Mucosa of descending colon (tissue), 3 donors: ENCODE results near the gene CHIT1. TPM values are rescaled to one million over a fixed set of nuclear protein-coding genes. Genes with fewer than 3 reads are reported as not detected.

Experiments
- ATAC-seq: fragments of 200-7000 bp; cut with Tn5 transposase; one replicate; pipeline ENCODE4 v1.9.1; 2020; ENCODE audit warnings: mild to moderate bottlenecking, moderate library complexity
- DNase-seq, 3 donors: peaks; one replicate each; pipeline ENCODE4 v3.0.0-alpha.2; 2020
- H3K36me3 ChIP-seq: fragments of 200-600 bp; one replicate; pipeline ENCODE4 v1.8.0; 2021; ENCODE audit warnings: low read depth, mild to moderate bottlenecking
- H3K4me1 ChIP-seq: fragments of 200-600 bp; one replicate; pipeline ENCODE4 v1.8.0; 2021; ENCODE audit warnings: low read depth, mild to moderate bottlenecking
- H3K4me3 ChIP-seq: fragments of 200-600 bp; one replicate; pipeline ENCODE4 v1.8.0; 2021; ENCODE audit warnings: mild to moderate bottlenecking
- H3K9me3 ChIP-seq: fragments of 200-600 bp; one replicate; pipeline ENCODE4 v1.8.0; 2021; ENCODE audit warnings: mild to moderate bottlenecking
- CTCF ChIP-seq: fragments of 200-600 bp; IDR thresholded peaks from one replicate; pipeline ENCODE4 v1.8.0; 2022; ENCODE audit warnings: antibody characterized with exemption, mild to moderate bottlenecking
- intact Hi-C, 2 donors: fragments of 100-400 bp; cut with DNase I in 1 of 2; cut with micrococcal nuclease in 1 of 2; formaldehyde crosslinking; loops; one replicate each; pipeline versions ENCODE4 v1.11.0 to v1.11.1; 2022; cut with DNase I, micrococcal nuclease
- total RNA-seq, 3 donors: library from RNA; stranded (reverse); fragmentation: NEBNext Ultra II Directional in 2 of 3; extraction: Animal tissue kit (Norgen Biotek cat#: 25700) in 2 of 3; gene quantifications; one replicate each; pipeline versions ENCODE4 v1.2.1 to v1.2.4, GENCODE V29; 2021 to 2023
- donor health status: DM: no; HTN: no; CAD: no; lungs with moderate emphysema.
- donor health status: DM: no; HTN: no; CAD: no.
- donor health status: DM: no; HTN: yes; CAD: no.

The CHIT1 gene
- total RNA-seq, 3 donors from 2014 or later: 0.13 to 0.96 TPM; not detected in 1

DNA sequence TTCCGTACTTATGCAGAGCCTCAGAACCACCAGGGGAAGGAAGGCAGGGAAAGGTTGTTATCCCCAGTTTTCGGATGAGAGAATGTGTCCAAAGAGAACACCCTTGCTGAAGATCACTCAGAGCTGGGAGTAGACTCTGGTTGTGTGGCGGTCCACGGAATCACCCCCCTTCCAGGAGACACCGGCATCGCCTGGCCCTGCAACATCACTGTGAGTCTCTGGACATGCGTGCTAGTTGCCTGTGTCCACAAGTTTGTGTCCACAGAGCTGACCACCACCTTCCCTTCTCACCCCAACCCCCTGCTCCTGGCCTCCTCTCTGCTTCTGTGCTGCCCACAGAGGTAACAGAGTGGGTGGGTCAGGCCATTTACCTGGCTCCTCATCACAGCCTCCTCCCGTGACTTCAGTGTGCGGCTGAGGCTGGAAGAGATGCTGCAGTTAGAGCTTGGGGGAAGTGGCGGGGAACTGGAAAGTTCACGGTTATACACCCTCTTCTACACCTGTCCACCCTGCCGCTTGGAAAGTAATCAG, 61.2 kb downstream of the CHIT1 start:
- H3K9me3 ChIP-seq: no peaks in the 10 kb centered on the region
- no peaks in the 10 kb centered on the region for H3K36me3 ChIP-seq
- ATAC-seq (no peak), DNase-seq (no peak)
- no peak overlapping the region for H3K4me3 ChIP-seq
- intact Hi-C loops: no loop called here
- no peak for TF ChIP-seq CTCF
- H3K4me1 ChIP-seq: no peaks in the 10 kb centered on the region

DNA sequence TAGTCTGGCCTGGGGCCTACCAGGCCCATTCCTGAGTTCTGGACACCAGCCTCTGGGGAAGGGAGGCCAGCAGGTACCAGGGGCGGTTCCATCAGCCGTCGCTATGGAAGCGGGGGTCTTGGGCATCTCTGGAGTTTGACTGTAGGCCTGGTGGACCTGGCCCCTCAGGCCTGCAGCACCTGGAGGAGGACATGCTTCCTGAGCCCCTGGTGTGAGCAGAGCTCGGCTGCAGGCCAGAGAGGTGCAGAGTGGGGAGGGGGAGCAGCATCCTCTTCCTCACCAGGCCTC, 61.6 kb downstream of the CHIT1 start:
- DNase-seq (no peak), ATAC-seq (no peak)
- TF ChIP-seq CTCF: no peak
- no peaks in the 10 kb centered on the region for H3K36me3 ChIP-seq
- no peak overlapping the region for H3K4me3 ChIP-seq
- intact Hi-C loops: no loop called here
- no peaks in the 10 kb centered on the region for H3K4me1 ChIP-seq
- no peaks in the 10 kb centered on the region for H3K9me3 ChIP-seq

DNA sequence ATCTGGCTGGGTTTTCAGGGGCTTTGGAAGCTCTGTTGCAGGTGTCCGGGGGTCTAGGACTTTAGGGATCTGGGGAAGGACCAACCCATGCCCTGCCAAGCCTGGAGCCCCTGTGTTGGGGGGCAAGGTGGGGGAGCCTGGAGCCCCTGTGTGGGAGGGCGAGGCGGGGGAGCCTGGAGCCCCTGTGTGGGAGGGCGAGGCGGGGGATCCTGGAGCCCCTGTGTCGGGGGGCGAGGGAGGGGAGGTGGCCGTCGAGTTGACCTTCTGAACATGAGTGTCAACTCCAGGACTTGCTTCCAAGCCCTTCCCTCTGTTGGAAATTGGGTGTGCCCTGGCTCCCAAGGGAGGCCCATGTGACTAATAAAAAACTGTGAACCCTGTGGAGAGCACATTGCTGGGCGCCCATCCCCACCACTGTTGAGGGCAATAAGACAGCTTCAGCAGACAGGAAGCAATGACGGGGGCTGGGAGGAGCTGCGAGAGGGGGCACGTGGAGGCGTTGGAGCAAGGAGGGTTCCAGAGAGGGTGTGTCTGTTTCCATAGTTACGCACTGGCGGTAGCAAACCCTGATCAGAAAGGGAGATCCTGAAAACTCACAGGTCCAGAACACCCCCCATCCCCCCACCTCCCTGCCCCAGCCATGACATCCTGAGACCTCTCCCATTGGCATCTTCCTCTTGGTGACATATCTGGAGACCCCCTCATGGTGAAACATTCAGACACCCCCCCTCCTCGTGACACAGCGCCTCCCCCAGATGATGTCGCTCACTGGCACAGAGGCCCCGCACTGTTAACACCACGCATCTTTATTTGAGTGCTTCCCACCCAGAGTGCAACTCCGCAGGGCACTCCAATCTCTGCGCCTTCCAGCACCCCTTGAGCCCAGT, 62.2 kb downstream of the CHIT1 start:
- TF ChIP-seq CTCF: no peak
- H3K4me1 ChIP-seq: no peaks in the 10 kb centered on the region
- H3K36me3 ChIP-seq: no peaks in the 10 kb centered on the region
- peak in 1 of 3 donors; percentile 9 for DNase-seq
- intact Hi-C loops: no loop called here
- H3K9me3 ChIP-seq: no peaks in the 10 kb centered on the region
- H3K4me3 ChIP-seq: no peak overlapping the region
- ATAC-seq: peak; percentile 19

DNA sequence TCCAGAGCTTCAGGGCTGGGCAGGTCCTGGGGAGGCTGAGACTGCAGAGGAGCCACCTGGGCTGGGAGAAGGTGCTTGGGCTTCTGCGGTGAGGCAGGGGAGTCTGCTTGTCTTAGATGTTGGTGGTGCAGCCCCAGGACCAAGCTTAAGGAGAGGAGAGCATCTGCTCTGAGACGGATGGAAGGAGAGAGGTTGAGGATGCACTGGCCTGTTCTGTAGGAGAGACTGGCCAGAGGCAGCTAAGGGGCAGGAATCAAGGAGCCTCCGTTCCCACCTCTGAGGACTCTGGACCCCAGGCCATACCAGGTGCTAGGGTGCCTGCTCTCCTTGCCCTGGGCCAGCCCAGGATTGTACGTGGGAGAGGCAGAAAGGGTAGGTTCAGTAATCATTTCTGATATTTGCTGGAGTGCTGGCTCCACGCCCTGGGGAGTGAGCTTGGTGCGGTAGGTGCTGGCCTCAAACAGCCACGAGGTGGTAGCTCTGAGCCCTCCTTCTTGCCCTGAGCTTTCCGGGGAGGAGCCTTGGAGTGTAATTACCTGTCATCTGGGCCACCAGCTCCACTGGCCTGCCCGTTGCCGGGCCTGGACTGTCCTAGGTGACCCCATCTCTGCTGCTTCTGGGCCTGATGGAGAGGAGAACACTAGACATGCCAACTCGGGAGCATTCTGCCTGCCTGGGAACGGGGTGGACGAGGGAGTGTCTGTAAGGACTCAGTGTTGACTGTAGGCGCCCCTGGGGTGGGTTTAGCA, 63.1 kb downstream of the CHIT1 start:
- Histone ChIP-seq H3K36me3 (no peaks in the 10 kb centered on the region), H3K4me3 (no peak overlapping the region), H3K9me3 (no peaks in the 10 kb centered on the region), H3K4me1 (no peaks in the 10 kb centered on the region)
- ATAC-seq (peak; percentile 89), DNase-seq (peak in 2 of 3 donors; percentile 66 to 68)
- intact Hi-C loops: no loop called here
- no peak for TF ChIP-seq CTCF

Other genes starting within 250 kb of the CHIT1 start
- 100 to 1,000 TPM in 1 of 3 donors, 10 to 100 TPM in 2; 73.9 to 108 (median 93.2) TPM for gene TMEM183A, start 222.3 kb downstream of the CHIT1 start, total RNA-seq
- 1 to 10 TPM in 1 of 3 donors, under 1 TPM in 2; 0.43 to 4.0 (median 0.60) TPM for gene PPFIA4, start 203.2 kb downstream of the CHIT1 start, total RNA-seq
- gene MYOG, start 143.7 kb downstream of the CHIT1 start, total RNA-seq: not detected
- 1 to 10 TPM in 1 of 3 donors, under 1 TPM in 2; 0.53 to 1.3 (median 0.78) TPM for gene ADORA1, start 101.9 kb downstream of the CHIT1 start, total RNA-seq
- gene MYBPH, start 53.8 kb downstream of the CHIT1 start, total RNA-seq: not detected
- 10 to 100 TPM in 1 of 3 donors, 1 to 10 TPM in 1, under 1 TPM in 1; 0.58 to 10.8 (median 1.8) TPM for gene CHI3L1, start 43.0 kb downstream of the CHIT1 start, total RNA-seq
- gene BTG2, start 75.8 kb upstream of the CHIT1 start, total RNA-seq: 100 to 1,000 TPM in 1 of 3 donors, 10 to 100 TPM in 2; 65.7 to 406 (median 69.1) TPM
- gene FMOD, start 121.4 kb upstream of the CHIT1 start, total RNA-seq: 10 to 100 TPM; 26.6 to 45.7 (median 33.3) TPM
- 100 to 1,000 TPM in 1 of 3 donors, 1 to 10 TPM in 2; 5.5 to 174 (median 5.6) TPM for gene PRELP, start 246.1 kb upstream of the CHIT1 start, total RNA-seq